ENCODE data around the gene CPT2. TPM values are rescaled to one million over a fixed set of nuclear protein-coding genes. Genes with fewer than 3 reads are reported as not detected.
"Not testable (repeated sequence)": the region's sequence is repeated elsewhere in the genome, so short reads cannot be mapped to it uniquely, and the experiment has no call there.

The CPT2 gene
- polyA plus RNA-seq, 1 donor, result 10.4 TPM

- peak; percentile 48 for DNase-seq (ENCODE audit: low read depth)
Observed at GRCh38 chr1:53182111-53182593, 14.5 kb upstream of the CPT2 start.

GRCh38 chr1:53182716-53183094 is 13.9 kb upstream of the CPT2 start:
- DNase-seq (ENCODE audit: low read depth), result no peak

DNA sequence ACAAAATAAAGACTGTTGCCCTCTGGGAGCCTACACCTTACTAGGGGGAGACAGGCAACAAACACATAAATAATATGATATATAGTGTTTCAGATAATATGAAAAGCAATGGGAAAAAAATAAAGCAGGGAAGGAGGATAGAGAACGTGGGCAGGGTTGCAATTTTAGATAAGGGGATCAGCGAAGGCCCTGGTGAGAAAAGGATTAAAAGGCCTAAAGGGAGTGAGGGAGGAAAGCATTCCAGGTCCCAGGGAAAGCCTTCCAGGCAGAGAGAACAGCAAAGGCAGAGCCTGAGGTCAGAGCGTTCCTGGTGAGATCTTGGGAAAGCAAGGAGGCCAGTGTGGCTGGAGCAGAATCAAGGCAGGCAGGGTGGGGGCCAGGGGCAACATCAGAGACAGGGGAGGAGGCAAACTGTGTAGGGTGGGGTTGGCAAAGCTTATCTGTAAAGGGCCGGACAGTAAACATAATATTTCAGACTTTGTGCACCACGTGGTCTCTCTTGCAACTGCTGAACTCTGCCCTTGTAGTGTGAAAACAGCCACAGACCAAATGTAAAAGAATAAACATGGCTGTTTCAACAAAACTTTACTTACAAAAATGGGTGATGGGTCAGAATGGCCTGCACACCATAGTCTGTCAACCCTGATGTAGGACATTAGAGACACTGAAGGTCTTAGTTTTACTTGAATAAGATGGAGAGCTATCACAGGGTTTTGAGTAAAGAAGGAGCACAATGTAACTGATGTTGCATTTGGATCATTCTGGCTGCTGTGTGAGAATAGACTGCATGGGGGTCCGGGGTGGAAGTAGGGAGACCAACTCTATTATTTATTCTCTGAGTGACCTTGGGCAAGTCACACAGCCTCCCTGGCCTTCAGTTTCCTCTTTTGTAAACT is 13.3 kb upstream of the CPT2 start:
- DNase-seq (ENCODE audit: low read depth), result no peak

DNA sequence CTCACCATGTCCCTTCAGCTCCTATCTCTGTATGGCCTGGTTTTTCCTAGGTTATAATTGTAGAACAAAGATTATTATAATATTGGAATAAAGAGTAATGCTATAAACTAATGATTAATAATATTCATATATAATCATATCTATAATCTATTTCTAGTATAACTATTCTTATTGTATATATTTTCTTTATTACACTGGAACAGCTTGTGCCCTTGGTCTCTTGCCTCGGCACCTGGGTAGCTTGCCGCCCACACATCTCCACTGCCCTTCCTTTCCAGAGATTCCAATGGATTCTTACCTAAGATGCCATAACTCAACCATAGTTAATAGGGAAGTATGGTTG is 10.7 kb upstream of the CPT2 start:
- not testable (repeated sequence) for DNase-seq (ENCODE audit: low read depth)

- DNase-seq (ENCODE audit: low read depth), result no peak
Observed at GRCh38 chr1:53186533-53186932, 10.1 kb upstream of the CPT2 start.

DNA sequence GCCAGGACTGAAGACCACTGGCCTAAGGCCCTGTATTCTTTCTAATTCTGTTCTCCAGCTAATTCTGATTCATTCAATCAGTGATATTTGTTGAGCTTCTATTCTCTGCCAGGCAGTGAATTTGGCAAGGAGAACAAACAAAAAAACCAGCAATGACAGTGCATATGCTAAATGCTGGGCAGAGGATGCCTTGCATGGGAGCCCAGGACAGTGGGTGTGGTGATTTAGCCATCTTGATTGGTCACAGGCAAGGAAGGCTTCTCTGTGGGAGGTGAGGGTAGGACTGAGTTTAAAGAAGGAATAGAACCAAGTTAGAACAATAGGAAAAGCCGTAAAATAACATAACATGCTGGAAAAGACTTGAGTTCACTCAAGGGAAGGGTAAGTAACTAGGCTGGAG is 9.2 kb upstream of the CPT2 start:
- no peak for DNase-seq (ENCODE audit: low read depth)

GRCh38 chr1:53188099-53188498 is 8.5 kb upstream of the CPT2 start:
- no peak for DNase-seq (ENCODE audit: low read depth)

- no peak for DNase-seq (ENCODE audit: low read depth)
Observed at GRCh38 chr1:53189061-53189460, 7.6 kb upstream of the CPT2 start.

GRCh38 chr1:53190210-53190611 is 6.4 kb upstream of the CPT2 start:
- DNase-seq (ENCODE audit: low read depth), result no peak

DNA sequence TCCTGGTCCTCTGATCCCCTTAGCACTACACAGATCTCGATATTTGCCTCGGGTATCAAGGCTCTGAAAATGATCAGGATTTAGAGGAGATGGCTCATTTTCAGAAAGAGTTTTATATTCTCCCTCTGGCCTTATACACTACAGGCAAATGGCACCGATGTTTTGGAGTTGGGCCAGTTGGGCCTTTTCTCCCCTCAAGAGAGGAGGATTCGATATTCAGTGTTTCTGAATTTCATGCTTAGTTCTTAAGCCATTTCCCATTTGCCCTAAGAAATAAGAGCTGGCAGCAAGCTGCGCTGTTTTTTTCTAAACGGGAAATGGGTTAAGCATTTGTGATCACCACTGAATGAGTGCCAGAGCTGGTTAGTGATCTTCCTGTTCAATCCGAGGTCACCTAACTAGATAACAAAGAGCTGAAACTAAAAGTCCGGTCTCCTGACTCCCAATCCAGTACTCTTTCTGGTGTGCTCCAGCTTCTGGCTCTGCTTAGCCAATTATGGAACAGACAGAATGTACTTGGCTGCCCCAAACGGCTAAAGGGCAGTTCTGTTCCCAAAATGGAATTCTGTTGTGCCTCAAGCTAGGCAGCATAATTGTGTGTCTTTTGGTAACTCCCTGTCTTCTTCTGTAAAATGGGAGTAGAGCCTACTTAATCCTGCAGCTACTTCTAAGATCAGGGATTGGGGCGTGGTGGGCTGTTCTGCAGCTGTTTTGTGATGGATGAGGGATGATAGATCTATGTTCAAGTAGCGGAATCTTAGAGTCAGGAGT is 1.2 kb upstream of the CPT2 start:
- no peak for DNase-seq (ENCODE audit: low read depth)

- DNase-seq (ENCODE audit: low read depth), result no peak
Observed at GRCh38 chr1:53196017-53196484, 573 bp upstream of the CPT2 start.

- DNase-seq (ENCODE audit: low read depth), result no peak
Observed at GRCh38 chr1:53197291-53198200, 922 bp downstream of the CPT2 start.

DNA sequence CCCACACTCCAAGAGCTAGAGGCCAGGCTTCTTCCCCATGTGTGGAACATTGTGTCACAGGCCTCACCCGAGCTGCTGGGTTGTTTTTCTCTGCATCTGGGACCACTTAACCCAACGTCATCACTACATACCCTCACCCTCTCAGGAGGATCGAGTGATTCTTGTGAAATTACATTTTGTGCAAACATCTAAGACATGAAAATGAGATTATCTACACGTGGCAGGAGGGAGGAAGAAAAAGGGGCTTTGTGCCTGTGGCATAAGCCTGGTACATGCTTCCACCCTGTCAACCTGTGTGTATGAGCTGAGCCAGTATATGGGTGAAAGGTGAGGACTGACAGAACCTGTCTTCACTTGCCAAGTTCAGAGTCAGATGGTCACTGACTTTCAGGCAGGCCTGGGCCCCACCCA is 1.6 kb downstream of the CPT2 start:
- no peak for DNase-seq (ENCODE audit: low read depth)

- no peak for DNase-seq (ENCODE audit: low read depth)
Observed at GRCh38 chr1:53203466-53203865, 6.8 kb downstream of the CPT2 start.

DNA sequence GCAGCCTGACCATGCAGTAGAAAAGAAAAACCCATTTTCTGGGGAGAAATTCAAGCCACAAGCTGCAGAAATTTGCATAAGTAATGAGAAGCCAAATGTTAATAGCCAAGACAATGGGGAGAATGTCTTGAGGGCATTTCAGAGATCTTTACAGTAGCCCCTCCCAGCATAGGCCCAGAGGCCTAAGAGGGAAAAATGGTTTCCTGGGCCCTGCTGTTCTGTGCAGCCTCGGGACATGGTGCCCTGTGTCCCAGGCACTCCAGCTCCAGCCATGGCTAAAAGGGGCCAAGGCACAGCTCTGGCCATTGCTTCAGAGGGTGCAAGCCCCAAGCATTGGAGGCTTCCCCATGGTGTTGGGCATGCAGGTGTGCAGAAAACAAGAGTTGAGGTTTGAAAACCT is 8.9 kb downstream of the CPT2 start:
- DNase-seq (ENCODE audit: low read depth), result not testable (repeated sequence)

DNA sequence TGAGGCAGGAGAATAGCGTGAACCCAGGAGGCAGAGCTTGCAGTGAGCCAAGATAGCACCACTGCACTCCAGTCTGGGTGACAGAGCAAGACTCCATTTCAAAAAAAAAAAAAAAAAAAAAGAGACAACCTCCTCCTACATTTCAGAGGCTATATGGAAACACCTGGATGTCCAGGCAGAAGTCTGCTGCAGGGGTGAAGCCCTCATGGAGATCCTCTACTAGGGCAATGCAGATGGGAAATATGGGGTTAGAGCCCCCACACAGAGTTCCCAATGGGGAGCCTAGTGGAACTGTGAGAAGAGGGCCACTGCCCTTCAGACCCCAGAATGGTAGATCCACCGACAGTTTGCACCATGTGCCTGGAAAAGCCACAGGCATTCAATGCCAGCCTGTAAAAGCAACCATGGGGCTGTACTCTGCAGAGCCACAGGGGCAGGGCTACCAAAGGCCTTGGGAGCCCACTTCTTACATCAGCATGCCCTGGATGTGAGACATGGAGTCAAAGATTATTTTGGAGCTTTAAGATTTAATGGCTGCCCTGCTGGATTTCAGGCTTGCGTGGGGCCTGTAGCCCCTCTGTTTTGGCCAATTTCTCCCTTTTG is 9.6 kb downstream of the CPT2 start:
- not testable (repeated sequence) for DNase-seq (ENCODE audit: low read depth)

- DNase-seq (ENCODE audit: low read depth), result no peak
Observed at GRCh38 chr1:53206735-53207379, 10.2 kb downstream of the CPT2 start.

- DNase-seq (ENCODE audit: low read depth), result no peak
Observed at GRCh38 chr1:53207726-53208125, 11.1 kb downstream of the CPT2 start.

DNA sequence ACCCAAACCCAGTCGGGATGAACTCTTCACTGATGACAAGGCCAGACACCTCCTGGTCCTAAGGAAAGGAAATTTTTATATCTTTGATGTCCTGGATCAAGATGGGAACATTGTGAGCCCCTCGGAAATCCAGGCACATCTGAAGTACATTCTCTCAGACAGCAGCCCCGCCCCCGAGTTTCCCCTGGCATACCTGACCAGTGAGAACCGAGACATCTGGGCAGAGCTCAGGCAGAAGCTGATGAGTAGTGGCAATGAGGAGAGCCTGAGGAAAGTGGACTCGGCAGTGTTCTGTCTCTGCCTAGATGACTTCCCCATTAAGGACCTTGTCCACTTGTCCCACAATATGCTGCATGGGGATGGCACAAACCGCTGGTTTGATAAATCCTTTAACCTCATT is 13.7 kb downstream of the CPT2 start:
- no peak for DNase-seq (ENCODE audit: low read depth)

DNA sequence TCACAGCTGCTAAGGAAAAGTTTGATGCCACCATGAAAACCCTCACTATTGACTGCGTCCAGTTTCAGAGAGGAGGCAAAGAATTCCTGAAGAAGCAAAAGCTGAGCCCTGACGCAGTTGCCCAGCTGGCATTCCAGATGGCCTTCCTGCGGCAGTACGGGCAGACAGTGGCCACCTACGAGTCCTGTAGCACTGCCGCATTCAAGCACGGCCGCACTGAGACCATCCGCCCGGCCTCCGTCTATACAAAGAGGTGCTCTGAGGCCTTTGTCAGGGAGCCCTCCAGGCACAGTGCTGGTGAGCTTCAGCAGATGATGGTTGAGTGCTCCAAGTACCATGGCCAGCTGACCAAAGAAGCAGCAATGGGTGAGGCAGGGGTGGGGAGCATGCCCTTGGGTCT is 14.3 kb downstream of the CPT2 start:
- no peak for DNase-seq (ENCODE audit: low read depth)

Data from forelimb muscle (tissue), 1 donor.